ENCODE data around the gene IL12B.
A peak's percentile ranks its signal among the peaks of the same experiment; 100 is the strongest.

The IL12B gene

GRCh38 chr5:159342840-159343239, 12.6 kb upstream of the IL12B start:
- Histone ChIP-seq H3K36me3 (ENCODE audit: insufficient read depth, low read length) (no peaks in the 10 kb centered on the region), H2AFZ (ENCODE audit: low read depth, low read length) (no peak overlapping the region), H3K9me3 (ENCODE audit: low read length) (no peaks in the 10 kb centered on the region), H3K4me1 (ENCODE audit: insufficient read depth, low read length) (no peaks in the 10 kb centered on the region), H3K4me3 (ENCODE audit: low read length) (no peak overlapping the region), H3K27me3 (ENCODE audit: insufficient read depth, low read length) (no peaks in the 10 kb centered on the region)

DNA sequence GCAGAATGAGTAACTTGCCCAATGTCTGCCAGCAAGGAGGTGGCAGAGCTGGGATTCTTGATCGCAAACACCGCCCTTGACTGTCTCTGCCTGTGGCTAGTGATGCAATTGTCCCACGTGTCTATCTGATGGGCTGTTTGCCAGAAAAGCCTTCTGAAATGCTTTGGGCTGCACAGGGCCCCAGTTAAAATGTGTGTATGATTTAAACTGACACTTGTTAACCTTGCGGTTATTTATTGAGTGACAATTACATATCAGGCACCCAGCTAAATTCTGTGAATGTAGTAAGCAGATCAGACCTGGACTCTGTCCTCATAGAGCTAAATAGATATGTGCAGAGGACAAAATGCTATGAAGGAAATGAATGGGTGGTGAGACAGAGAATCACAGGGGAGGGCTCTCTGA, 11.6 kb upstream of the IL12B start:
- no peaks in the 10 kb centered on the region for H3K36me3 ChIP-seq (ENCODE audit: insufficient read depth, low read length)
- H2AFZ ChIP-seq (ENCODE audit: low read depth, low read length): no peak overlapping the region
- no peaks in the 10 kb centered on the region for H3K4me1 ChIP-seq (ENCODE audit: insufficient read depth, low read length)
- H3K4me3 ChIP-seq (ENCODE audit: low read length): no peak overlapping the region
- no peaks in the 10 kb centered on the region for H3K27me3 ChIP-seq (ENCODE audit: insufficient read depth, low read length)
- H3K9me3 ChIP-seq (ENCODE audit: low read length): no peaks in the 10 kb centered on the region

DNA sequence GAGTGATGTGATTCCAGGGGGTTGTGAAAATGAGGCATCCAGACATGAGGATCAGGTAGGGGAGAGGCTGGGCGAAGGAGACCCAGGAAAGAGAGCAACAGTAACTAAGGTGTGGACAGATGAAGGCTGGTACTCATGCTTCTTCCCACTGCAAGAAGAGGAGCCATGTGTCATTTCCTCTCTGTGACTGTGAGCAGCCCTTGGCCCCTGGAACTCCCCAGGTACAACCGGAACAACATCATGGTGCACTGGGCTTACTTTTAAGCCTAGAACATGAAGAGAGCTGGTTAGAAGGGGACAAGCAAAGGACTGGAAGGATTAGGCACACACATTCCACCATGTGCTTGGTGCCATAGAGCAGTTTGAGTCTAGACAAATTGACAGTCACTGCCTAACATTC, 10.9 kb upstream of the IL12B start:
- Histone ChIP-seq H3K9me3 (ENCODE audit: low read length) (no peaks in the 10 kb centered on the region), H3K4me1 (ENCODE audit: insufficient read depth, low read length) (no peaks in the 10 kb centered on the region)

DNA sequence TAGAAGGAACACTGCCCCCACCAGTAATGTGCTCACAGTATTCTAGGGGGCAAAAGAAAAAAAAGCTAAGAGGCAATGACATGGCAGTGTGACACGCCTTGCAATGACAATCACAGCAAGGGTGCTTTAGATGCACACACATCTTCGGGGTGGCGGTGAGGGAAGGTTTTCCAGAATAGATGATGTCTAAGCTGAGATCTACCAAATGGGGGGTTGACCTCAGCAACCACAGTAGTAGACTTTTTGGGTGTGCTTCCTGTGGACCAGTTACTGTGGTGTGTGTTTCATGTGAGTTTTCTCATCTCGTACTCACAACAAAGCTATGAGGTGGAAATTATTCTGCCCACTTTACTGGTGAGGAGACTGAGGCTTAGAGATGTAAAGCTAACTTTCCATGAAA, 10.2 kb upstream of the IL12B start:
- Histone ChIP-seq H3K4me3 (ENCODE audit: low read length) (no peak overlapping the region), H3K9me3 (ENCODE audit: low read length) (no peaks in the 10 kb centered on the region), H2AFZ (ENCODE audit: low read depth, low read length) (no peak overlapping the region), H3K4me1 (ENCODE audit: insufficient read depth, low read length) (no peaks in the 10 kb centered on the region), H3K36me3 (ENCODE audit: insufficient read depth, low read length) (no peaks in the 10 kb centered on the region), H3K27me3 (ENCODE audit: insufficient read depth, low read length) (no peaks in the 10 kb centered on the region)

More for the DNA sequence above, 10.9 kb upstream of the IL12B start:
- H3K36me3 ChIP-seq (ENCODE audit: insufficient read depth, low read length): no peaks in the 10 kb centered on the region
- no peaks in the 10 kb centered on the region for H3K27me3 ChIP-seq (ENCODE audit: insufficient read depth, low read length)
- H3K4me3 ChIP-seq (ENCODE audit: low read length): no peak overlapping the region
- H2AFZ ChIP-seq (ENCODE audit: low read depth, low read length): no peak overlapping the region

DNA sequence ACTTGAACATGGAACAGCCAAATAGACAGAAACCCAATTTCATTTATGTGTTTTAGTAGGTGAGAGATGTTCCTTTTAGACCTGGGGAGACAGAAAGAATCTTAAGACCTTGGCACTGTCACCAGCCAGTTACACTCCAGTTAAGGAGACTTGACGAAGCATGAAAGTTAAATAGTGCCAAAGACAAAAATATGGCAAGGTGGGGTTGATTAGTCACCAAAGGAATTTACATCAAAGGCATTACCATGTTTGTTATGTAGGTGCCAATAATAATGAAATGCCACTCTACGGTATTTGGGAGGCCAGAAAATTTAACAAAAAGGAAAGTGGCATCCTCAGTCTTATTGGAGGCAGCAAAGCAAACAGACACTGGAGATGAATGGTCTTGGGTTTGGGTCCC, 9.2 kb upstream of the IL12B start:
- no peak overlapping the region for H3K4me3 ChIP-seq (ENCODE audit: low read length)
- no peak overlapping the region for H2AFZ ChIP-seq (ENCODE audit: low read depth, low read length)
- no peaks in the 10 kb centered on the region for H3K9me3 ChIP-seq (ENCODE audit: low read length)
- H3K27me3 ChIP-seq (ENCODE audit: insufficient read depth, low read length): no peaks in the 10 kb centered on the region
- H3K4me1 ChIP-seq (ENCODE audit: insufficient read depth, low read length): no peaks in the 10 kb centered on the region
- no peaks in the 10 kb centered on the region for H3K36me3 ChIP-seq (ENCODE audit: insufficient read depth, low read length)

- H3K36me3 ChIP-seq (ENCODE audit: insufficient read depth, low read length): no peaks in the 10 kb centered on the region
- H2AFZ ChIP-seq (ENCODE audit: low read depth, low read length): no peak overlapping the region
- no peaks in the 10 kb centered on the region for H3K27me3 ChIP-seq (ENCODE audit: insufficient read depth, low read length)
- no peaks in the 10 kb centered on the region for H3K4me1 ChIP-seq (ENCODE audit: insufficient read depth, low read length)
- H3K4me3 ChIP-seq (ENCODE audit: low read length): no peak overlapping the region
- no peaks in the 10 kb centered on the region for H3K9me3 ChIP-seq (ENCODE audit: low read length)
Observed at GRCh38 chr5:159338118-159338517, 7.8 kb upstream of the IL12B start.

- Histone ChIP-seq H3K36me3 (ENCODE audit: insufficient read depth, low read length) (no peaks in the 10 kb centered on the region), H3K9me3 (ENCODE audit: low read length) (no peaks in the 10 kb centered on the region), H3K27me3 (ENCODE audit: insufficient read depth, low read length) (peaks cover 3% of the 10 kb centered on the region), H3K4me3 (ENCODE audit: low read length) (no peak overlapping the region), H2AFZ (ENCODE audit: low read depth, low read length) (no peak overlapping the region), H3K4me1 (ENCODE audit: insufficient read depth, low read length) (no peaks in the 10 kb centered on the region)
Observed at GRCh38 chr5:159337016-159337955, 7.0 kb upstream of the IL12B start.

DNA sequence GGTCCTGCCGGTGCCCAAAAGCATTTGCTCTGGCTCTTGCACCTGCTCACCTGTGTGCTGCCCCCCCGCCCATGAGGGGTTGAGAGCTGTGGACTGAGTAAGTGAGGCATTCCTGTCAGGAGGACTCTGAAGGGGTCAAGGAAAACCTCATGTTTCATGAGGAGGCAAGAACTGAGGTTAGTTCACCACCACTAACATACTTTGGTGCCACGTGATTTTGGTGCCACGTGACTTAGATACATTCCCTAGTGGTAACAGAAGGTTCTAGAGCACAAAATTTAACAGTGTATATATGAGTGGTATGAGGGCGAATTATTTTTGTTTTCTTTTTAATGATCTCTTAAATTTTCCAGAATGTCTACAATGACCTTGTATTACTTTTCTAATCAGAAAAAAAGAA, 6.3 kb upstream of the IL12B start:
- Histone ChIP-seq H3K4me3 (ENCODE audit: low read length) (no peak overlapping the region), H2AFZ (ENCODE audit: low read depth, low read length) (no peak overlapping the region), H3K4me1 (ENCODE audit: insufficient read depth, low read length) (no peaks in the 10 kb centered on the region), H3K36me3 (ENCODE audit: insufficient read depth, low read length) (no peaks in the 10 kb centered on the region), H3K9me3 (ENCODE audit: low read length) (no peaks in the 10 kb centered on the region), H3K27me3 (ENCODE audit: insufficient read depth, low read length) (peaks cover 9% of the 10 kb centered on the region)

DNA sequence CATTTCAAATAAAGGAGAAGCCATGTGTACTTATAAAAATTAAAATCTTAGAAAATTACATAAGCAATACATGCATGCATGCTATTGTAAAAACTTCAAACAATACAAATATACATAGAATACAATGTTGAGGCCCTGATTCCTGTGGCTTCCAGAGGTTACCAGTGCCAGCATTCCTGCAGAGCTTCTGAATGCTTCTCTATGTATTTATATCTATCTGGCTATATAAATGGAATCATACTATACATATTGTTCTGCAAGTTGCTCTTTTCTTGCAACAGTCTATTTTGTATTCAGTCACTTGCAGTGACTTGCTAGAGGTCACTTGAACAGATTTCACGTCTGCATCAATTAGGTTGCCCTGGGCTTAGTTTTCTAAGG, 3.2 kb upstream of the IL12B start:
- Histone ChIP-seq H2AFZ (ENCODE audit: low read depth, low read length) (no peak overlapping the region), H3K4me3 (ENCODE audit: low read length) (no peak overlapping the region), H3K4me1 (ENCODE audit: insufficient read depth, low read length) (no peaks in the 10 kb centered on the region), H3K36me3 (ENCODE audit: insufficient read depth, low read length) (no peaks in the 10 kb centered on the region), H3K9me3 (ENCODE audit: low read length) (no peaks in the 10 kb centered on the region), H3K27me3 (ENCODE audit: insufficient read depth, low read length) (peaks cover 31% of the 10 kb centered on the region)

DNA sequence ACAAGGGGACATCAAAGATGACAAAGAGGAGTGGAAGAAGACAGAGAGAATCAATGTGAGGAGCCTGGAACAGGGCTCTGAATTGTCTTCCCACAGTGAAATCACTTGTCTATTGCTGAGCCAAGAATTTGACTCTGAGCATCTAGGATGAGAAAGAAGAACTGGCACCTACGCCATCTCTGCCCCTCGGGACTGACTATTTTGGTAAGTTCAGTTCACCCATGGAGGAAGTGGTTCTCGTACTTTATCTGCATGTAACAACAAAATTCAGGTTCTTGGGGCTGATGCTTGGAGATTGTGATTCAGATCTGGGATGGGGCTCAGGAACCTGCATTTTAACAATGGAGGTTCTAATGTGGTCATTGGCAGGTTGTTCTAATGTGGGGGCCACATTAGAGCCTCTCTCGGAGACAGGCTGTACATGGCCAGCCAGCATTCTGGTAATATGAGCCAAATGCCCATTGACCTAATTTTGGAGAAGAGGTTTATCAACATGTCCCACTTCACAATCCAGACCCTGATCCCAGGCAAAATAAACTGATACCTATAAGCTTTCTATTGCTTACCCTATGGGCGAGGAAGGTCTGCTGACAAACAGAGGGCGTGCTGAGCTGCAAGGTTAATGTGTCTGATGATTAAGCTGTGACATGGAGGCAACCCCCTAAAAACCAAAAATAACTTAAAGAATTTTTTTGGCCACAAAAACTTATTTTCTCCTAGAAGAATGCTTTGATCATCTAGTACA, 2.7 kb upstream of the IL12B start:
- Histone ChIP-seq H2AFZ (ENCODE audit: low read depth, low read length) (no peak overlapping the region), H3K9me3 (ENCODE audit: low read length) (no peaks in the 10 kb centered on the region), H3K27me3 (ENCODE audit: insufficient read depth, low read length) (peaks cover 32% of the 10 kb centered on the region), H3K4me3 (ENCODE audit: low read length) (no peak overlapping the region), H3K4me1 (ENCODE audit: insufficient read depth, low read length) (no peaks in the 10 kb centered on the region), H3K36me3 (ENCODE audit: insufficient read depth, low read length) (no peaks in the 10 kb centered on the region)

DNA sequence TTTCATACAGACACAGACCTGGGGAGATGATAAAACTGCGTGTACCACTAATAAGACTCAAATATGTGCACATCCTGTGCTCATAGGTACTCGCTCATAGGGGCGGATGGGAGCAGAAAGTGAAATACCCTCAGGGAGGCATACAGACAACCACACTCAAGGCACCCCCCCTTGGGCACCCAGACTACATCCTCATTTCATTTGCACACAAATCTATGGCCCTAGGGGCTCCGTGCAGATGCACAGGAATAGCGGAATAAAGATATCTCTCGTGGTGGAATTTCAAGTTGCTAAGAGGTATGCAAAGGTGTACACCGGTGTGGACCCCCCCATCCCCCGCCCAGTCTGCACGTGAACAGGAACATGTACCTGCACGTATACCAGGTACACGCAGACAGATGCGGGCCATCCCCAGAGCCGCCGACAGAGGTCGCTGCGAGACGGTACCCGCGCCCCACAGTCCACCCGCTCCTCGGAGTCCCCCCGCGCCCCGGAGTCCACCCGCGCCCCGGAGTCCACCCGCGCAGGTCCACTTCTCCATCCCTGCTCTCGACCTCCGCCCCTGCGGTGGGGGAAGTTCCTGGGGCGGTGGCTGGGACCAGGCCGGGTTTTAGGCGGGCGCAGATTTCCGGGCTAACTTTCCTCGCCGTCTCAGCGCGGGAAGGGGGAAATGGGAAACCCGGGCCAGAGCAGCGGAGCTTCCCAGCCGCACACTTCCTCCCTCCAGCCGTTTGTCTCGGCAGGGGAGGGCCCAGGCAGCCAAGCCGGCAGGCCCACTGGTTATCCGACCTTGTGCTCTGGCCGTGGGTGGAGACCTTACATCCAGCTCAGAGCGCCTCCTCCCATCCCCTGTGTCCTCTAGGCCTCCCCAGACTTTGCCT, 1.0 kb upstream of the IL12B start:
- peak overlapping the region; percentile 52 for H2AFZ ChIP-seq (ENCODE audit: low read depth, low read length)
- H3K9me3 ChIP-seq (ENCODE audit: low read length): no peaks in the 10 kb centered on the region
- peaks cover 32% of the 10 kb centered on the region for H3K27me3 ChIP-seq (ENCODE audit: insufficient read depth, low read length)
- H3K36me3 ChIP-seq (ENCODE audit: insufficient read depth, low read length): no peaks in the 10 kb centered on the region
- no peaks in the 10 kb centered on the region for H3K4me1 ChIP-seq (ENCODE audit: insufficient read depth, low read length)
- peak overlapping the region; percentile 36 for H3K4me3 ChIP-seq (ENCODE audit: low read length)

DNA sequence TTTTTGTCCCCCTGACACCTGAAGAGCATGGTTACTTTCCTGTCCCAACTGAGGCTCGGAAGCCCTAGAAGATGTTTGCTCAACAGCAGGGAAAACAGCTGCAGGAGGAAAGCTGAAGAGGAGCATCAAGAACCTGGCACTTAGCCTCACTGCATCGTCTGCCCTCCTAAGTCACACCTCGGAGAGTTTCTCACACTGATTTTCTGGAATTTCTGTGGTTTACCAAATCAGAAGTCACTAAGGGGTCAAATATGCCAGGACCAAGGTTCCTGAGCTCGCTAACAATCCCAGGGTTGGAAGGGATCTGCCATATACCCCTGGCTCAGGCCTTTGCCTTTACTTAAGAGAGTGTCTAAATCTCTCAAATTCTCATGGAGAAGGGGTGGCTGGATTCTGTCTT, 5.3 kb downstream of the IL12B start:
- no peak overlapping the region for H3K4me3 ChIP-seq (ENCODE audit: low read length)
- no peaks in the 10 kb centered on the region for H3K36me3 ChIP-seq (ENCODE audit: insufficient read depth, low read length)
- no peaks in the 10 kb centered on the region for H3K4me1 ChIP-seq (ENCODE audit: insufficient read depth, low read length)
- H2AFZ ChIP-seq (ENCODE audit: low read depth, low read length): no peak overlapping the region
- H3K27me3 ChIP-seq (ENCODE audit: insufficient read depth, low read length): peaks cover 12% of the 10 kb centered on the region
- no peaks in the 10 kb centered on the region for H3K9me3 ChIP-seq (ENCODE audit: low read length)

Measured in neuron (in vitro differentiated cells).